ENCODE measurements around the gene LZTFL1.

The LZTFL1 gene, protein sequence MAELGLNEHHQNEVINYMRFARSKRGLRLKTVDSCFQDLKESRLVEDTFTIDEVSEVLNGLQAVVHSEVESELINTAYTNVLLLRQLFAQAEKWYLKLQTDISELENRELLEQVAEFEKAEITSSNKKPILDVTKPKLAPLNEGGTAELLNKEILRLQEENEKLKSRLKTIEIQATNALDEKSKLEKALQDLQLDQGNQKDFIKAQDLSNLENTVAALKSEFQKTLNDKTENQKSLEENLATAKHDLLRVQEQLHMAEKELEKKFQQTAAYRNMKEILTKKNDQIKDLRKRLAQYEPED

DNA sequence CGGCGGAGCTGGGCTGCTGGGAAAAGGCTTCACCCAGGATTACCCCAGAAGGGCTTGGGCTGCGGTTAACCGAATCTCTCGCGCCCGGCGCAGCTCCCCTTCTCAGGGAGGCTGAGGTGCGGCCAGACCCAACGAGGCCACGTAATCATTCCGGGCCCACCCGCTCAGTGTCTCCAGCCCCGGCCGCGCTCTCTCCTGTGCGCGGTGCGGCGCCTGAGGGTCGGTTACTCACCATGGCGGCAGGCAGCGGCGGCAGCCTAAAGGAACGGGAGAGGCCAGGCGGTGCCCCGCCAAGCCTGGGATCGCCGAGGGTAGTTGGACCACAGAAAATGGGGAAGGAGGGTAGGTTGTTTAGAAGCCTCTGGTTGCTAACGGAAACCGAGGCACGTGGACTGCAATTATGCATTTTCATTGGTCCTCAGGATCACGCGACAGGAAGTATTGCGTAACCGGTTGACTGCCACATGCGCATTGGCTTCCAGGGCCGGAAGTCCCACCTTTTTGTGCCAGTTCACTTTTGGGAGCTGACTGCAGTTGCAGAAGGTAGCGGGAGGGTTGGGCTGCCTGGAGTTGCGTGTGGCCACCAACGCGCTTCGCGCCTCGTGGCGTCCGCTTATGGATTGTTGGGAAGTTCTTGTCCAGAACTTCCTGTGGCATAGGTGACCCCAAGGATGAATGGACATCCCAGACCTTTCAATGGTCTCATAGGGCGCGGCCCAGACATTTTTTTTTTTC, at the start of gene LZTFL1:
TSS of gene LZTFL1 (minus strand) at position 363 of the 735 bp plus-strand sequence. CDS start at position 235, 128 bp downstream.
- peak; percentile 76 for DNase-seq (ENCODE audit: low read depth)

DNA sequence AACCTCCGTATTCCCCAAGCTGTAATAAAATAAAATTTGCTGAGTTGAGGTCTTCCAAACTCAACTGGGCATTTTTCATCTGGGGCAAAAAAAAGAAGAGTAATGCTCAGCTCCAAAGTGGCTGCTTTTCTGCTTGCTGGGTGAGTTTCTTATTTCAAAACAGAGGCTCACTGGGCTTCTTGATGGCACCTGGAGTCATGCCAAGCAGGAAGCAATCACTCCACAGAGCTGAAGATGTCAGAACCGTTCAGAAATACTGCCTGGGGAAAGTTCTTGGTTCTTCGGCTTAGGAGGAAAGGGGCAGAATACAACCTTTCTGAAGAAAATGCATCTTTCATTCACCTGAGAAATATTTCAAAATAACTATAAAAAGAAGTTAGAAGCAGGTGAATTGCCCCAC, 48.5 kb upstream of the LZTFL1 start:
- no peak for DNase-seq (ENCODE audit: low read depth)

DNA sequence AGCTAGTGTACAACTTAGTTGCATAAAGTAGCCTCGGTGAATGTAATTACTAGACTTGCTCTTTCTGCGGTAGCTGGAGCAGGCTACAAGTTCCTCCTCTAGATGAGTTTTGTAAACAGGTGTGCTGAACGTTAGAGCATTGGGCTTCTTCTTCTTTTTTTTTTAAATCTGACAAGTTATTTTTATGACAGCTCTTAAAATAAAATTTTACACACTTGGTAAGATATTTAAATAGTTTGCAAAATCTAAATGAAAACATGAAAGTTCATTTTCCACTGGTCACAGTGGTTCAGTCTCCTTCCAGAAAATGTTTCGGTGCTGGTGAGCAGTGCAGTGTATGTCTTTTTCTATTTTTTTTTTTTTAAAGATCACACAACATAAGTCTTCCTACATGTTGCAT, 47.4 kb upstream of the LZTFL1 start:
- no peak for DNase-seq (ENCODE audit: low read depth)

DNA sequence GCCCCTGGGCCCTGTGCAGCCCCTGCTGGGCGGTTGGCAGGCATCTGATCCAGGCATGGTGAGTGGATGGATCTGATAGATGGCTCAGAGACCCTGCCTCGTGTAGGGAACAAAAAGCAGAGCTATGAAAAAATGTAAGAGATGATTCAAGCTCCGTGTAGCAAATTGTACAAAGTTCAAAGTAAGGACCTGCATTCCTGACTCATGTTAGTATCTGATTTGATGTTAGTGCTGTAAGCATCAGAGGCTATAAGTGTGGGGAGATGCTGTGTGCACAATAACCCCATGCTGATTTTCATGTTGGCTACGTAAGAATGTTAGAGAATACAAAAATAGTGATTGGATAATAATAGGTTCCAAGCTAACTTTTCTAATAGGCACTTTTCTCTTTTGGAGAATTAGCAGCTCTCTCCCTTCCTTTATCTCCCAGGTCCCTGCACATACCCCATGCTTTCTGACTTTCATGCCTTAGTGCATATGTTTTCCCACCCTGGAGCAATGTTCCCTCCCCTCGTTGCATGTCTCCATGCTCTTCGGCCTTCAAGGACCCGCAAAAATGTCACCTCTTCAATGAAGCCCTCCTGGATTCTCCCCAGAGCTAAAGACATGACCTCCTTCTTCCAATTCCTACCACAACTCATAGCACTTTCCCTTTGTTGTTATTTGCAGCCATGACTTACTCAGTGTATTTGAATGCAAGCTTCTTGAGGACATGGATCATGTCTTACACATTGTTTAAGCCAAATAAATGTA, 46.0 kb upstream of the LZTFL1 start:
- DNase-seq (ENCODE audit: low read depth), result no peak

DNA sequence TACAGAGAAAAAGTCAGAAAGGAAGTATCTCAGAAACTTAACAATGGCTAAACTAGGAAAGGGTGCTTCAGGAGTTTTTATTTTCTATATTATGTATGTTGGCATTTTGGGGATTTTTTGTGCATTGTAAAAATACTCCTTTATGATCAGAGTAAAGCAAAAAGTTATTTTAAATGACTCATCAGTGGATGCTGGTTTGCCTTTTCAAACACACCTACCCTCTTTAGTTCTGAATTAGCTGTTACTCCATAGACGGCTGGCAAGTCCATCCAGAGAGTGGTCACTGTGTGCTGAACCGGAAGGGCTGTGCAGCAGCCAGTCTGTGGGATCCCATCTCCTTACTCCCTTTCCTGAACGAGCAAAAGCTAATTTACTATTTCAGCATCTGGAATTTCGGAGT, 45.4 kb upstream of the LZTFL1 start:
- DNase-seq (ENCODE audit: low read depth), result no peak

DNA sequence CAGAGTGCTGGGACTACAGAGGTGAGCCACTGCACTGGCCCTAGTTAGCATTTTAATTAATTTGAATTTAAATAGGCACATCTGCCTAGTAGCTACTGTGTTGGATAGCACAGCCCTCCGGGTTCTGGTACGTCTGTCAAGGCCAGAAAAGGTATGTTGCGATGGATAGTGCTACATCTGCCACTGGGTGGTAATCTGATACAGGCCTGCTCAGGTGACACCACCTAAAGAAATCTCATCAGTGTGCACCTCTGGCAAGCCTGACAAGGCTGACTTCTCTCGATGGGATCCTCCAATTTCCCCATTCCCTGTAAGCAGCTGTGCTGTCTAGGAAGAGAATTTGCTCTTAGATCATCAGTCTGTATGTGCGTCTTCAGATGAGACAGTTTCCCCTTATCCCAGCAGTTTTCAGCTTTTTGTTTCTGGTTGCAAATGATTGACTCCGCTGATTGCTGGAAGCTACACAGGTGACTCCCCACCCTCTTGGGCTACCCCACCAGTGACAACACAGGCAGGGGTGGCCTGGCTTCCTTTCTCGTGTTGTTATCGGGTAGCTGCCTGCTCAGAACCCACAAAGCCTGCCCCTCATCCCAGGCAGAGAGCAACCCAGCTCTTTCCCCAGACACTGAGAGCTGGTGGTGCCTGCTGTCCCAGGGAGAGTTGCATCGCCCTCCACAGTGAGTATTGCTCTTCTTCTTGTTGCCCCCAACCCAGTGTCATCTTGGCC, 44.2 kb upstream of the LZTFL1 start, which contains the start of gene CCR9:
TSS of gene CCR9 (plus strand) at position 565 of the 727 bp plus-strand sequence. CDS start 8,391 bp downstream, outside the sequence.
- no peak for DNase-seq (ENCODE audit: low read depth)

DNA sequence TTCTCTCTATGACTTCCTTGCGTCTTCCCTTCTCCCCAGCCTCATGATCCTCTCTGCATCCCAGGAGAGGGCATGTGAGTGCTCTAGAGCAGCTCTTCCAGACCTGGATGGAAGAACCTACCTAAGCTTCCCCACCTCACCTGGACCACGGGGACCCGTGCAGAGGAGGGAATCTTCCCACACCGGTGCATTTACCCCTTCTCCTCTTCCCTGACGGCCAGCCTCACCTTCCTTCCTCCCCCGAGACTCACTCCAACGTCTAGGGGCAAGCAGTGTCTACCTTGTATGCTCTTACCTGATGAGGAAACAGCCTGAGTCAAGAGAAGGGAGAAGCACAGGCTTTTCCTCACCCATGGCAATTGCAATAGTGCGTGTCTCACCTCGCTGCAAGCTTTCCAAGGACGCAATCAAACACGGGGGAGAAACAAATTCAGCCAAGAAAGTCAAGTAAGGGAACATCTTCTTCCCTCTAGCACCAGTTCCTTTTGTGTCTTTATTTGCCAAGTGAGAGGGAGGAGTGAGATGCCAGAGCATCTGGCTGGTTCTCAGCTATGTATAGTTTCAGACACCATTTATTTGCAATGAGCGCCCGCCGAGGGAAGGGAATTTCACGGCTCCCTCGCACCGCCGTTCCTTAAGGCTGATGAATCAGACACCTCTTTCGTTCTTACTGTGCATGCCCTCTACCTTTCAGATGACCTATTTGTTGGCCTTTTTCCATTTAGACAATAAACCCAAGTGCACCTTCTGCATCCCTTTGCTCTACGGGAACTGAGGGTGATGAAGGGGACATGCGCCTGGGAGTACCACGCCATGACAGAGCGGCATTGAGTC, 42.7 kb upstream of the LZTFL1 start:
- DNase-seq (ENCODE audit: low read depth), result no peak

DNA sequence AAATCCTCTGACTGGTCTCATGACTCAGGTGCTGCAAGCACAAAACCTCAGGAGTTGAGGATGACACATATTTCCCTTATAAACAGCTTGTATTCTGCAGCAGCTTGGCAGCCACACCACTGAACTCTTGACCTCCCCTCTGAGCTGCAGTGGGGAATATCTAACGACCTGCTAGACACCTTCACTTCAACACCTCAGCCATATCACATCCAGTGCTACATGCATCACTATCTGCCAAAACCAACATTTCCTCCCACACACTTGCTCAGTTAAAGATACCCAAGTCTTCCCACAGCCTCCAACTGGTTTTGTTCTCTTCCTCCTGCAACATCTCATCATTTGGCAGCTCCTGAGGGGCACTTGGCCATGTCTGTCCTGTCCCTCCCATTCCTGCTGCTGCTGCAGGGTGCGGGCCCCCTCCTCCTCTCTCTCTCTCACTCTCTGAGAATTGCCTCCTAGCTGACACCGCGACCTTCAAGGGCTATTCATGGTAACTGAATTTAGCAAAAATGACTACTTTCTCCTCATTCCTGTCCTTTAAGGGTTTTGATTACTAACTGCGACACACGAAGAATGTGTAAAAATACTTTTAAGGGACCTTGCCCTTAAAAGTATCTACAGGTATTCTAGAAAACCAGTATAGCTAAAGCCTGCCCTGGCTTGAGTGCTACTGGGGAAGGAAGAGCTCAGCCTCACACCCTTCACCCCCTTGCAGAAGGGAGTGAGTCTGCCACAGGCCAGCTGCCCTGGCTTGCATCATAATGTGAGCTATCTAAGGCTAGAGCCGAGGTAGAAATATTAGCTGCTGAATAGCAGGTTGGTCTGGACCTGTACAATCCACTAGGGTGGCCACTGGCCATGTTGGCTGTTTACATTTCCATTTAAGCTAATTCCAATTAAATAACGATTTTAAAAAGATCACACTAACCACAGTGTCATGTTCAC, 39.4 kb upstream of the LZTFL1 start:
- DNase-seq (ENCODE audit: low read depth), result no peak

DNA sequence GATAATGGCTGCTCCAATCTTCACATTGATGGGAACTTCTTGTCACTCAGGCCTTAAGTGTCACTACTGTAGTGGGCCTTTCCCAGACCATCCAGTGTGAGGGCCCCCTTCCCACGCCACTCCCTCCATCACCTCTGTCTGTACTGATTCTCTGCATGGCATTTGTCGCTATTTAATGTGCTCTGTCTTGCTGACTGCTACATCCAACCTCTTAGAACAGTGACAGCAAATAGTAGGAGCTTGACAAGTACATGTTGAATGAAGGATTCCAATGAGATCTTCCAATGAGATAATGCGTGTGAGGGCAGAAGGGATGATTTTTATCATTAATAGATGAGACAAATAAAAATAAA, 38.8 kb upstream of the LZTFL1 start:
- DNase-seq (ENCODE audit: low read depth), result no peak

DNA sequence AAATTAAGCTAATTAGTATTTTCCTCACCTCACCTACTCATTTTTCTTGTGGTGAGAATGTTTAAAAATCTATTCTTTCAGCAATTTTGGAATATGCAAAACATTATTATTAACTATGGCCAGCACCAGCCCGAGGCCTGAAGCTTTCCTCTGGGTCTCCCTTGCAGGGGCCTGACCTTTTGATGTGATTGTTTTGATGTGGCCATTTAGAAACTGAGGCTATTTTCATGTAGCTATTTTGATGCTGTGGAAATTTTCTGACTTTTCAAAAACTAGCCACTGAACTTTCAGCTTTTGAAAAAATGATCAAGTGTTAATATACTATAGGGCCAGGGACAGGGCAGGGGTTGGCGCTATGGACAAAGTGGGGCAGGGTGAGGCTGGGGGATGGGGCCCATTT, 36.2 kb upstream of the LZTFL1 start:
- DNase-seq (ENCODE audit: low read depth), result no peak

DNA sequence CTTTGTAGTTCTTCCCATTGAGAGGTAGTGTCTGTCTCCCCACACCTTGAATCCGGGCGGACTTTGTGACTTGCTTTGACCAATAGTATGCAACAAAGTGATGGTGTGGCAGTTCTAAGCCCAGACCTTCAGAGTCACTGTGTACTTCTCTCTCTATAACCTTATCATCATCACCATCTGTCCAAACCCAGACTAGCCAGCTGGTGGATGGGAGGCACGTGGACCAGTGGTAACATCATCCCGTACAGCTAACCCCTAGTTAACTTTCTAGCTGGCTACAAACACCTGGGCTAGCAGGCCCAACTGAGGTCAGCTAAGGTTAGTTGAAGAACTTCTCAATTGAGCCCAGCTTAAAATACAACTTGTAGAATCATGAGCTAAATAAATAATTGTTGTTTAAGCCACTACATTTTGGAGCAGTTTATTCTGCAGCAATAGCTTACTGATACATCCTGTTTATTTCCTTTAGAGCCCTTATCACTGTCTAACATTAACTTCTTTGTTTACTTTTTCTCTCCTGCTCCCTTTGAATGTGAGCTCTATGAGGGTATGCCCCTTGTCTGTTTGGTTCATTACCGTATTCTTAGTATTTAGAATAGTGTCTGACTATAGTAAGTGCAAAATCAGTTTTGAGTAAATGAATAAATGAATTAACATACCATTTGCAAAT, 32.9 kb upstream of the LZTFL1 start:
- no peak for DNase-seq (ENCODE audit: low read depth)

DNA sequence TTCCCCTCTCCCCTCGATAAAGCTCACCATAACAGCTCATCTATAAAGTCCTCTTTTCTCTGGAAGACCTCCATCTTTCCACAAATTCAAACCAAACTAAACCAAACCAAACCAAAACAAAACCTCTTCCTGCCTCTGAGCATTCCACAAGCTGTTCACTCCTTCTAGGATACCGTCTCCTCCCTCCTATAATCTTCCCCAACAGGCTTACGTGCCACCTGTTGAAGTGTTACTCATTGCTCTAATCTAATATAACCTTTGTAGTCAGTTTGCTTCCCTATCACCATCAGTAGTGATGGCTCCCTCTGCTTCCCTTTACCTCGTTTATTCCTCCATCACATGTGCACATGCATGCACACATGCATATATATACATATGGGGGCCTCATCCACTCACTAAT, 31.7 kb upstream of the LZTFL1 start:
- DNase-seq (ENCODE audit: low read depth), result no peak

DNA sequence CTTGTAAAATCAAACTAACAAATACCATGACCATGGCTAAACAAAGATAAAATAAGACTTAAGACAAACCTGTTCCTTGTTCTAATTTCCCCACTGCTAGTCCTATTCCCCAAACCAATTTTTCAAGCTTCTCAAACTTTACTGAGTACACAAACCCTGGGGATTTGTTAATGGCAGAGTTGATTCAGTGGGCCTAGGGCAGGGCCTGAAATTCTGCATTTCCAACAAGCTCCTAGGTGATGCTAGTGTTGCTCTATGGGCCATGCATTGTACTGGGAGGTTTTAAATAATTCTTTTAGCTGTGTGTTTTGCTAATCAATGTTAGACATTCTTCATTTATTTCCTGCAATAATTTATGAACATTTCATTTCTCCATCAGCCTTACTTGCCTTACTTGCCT, 31.1 kb upstream of the LZTFL1 start:
- no peak for DNase-seq (ENCODE audit: low read depth)

DNA sequence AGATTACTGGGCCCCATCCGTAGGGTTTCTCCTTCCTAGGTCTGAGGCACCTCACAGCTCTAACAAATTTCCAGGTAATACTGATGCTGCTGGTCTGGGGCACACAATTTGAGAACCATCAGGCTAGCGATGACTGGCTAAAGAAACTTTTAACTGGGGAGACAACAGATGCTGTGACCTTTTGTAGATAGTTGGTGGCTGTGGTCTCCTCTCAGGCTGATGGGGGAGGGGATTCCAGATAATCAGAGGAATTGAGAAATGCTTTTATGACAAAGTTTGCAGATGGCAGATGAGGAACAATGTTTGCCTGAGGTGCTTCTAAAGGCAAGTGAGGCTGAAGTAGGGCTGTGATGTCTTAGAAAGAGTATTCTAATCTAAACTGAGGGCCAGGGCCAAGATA, 30.6 kb upstream of the LZTFL1 start:
- no peak for DNase-seq (ENCODE audit: low read depth)

DNA sequence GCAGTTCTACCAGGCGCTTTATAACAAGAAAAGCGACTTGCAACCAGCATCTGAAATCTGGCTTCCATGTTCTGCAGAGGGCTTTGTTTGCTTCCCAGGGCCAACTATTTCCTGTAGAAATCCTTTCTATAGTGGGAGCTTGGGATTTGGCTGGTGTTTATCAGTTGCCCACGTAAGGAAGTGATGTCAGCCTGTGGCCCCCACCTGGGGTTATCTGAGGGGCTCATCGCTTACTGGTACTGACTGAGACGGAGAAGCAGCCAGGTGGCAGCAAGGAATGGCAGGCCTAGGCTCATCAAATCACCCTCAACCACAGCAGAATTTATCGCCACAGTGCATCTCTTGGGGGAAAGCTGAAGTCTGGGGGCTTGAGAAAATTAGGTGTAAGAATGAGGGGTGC, 29.9 kb upstream of the LZTFL1 start:
- no peak for DNase-seq (ENCODE audit: low read depth)

DNA sequence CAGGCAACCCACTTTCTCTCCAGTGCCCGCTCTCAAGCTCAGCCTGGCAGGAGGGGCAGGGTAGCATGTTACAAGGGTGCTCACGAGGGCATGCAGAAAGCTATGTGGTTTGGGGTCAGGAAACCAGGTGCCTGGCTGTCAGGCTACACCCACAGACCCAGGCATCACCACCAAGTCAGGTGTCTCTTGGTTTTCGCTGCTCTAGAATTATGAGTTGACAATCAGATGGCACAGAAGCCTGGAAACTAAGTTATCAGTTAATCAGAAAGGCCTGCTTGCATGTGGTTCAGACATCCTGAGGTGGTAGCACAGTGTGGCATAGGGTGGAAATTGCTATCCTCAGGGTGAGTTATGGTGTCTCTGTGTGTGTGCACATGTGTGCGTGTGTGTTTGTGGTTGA, 28.2 kb upstream of the LZTFL1 start:
- DNase-seq (ENCODE audit: low read depth), result peak; percentile 26

DNA sequence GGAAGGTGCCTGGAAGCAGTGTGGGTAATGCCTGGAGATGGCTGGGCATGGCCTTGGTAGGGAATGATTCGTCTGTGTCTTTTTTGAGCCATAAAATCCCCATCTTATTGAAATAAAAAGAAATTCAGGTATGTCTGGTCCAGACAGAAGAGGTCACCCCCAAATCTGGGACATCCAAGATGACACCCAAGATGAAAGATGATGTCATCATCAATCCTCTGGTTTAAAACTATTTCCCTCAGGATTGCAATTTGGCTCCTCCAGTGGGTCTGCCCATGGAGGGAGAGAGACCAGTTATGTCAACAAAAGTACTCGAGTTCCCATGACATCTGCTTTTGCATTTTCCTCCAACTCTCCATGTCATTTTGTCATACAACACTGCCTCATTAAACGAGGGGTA, 27.7 kb upstream of the LZTFL1 start:
- no peak for DNase-seq (ENCODE audit: low read depth)

DNA sequence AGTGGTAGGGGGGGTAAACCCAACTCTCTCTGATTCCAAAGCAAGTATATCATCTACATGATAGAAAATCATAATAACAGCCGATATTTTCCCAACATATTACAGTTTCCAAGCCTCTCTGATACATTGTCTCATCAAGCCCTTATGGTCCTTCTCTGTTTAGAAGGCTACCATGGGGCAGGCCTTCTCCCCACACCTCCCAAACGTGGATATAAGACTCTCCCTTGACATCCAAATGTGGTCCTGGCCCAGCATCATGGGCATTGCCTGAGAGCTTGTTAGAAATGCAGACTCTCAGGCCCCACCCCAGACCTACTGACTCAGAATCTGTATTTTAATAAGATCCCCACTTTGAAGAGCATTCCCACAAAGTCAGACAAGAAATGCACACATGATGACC, 26.7 kb upstream of the LZTFL1 start:
- DNase-seq (ENCODE audit: low read depth), result no peak

DNA sequence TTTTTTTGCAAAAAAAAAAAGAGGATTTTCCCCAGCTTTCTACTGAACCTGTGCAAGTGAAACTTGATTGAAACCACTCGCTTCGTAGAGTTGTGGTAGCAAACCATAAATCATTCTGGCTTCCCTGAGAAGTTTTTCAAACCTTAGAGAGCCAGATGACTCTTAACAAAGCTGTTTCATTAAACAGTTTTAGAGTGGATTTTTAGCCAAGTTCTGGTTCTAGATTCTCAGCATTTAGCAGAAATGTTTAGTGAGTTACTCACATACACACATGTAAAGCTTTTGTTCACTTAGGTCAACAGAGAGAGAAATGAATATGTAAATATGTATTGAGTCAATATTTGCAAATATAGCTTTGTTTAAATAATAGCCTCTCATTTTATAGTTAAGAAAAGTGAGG, 26.3 kb upstream of the LZTFL1 start:
- DNase-seq (ENCODE audit: low read depth), result no peak

DNA sequence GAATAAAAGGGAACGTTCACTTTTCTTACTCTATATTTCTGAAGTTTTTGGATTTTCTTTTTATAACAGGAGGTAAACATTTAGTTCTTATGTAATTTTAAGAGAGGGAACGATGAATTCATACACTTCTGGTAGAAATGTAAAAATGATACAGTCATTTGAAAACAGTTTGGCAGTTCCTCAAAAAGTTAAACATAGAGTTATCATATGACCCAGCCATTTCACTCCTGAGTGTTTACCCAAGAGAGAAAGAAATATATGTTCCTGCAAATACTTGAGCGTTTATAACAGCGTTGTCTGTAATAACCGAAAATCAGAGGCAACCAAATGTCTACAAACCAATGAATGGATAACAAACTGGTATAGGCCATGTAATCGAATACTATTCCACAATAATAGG, 23.6 kb upstream of the LZTFL1 start:
- DNase-seq (ENCODE audit: low read depth), result no peak
